Activated T-cell treated with anti-CD3 and anti-CD28 coated beads, Interleukin-2, amount 50 U/mL, for 4 hours (primary cell): ENCODE data around the gene COP1. TPM values are rescaled to one million over a fixed set of nuclear protein-coding genes. Genes with fewer than 3 reads are reported as not detected.

Source experiments
- ATAC-seq, 2 donors: fragments of 200-7000 bp; cut with Tn5 transposase; one replicate each; pipeline ENCODE4 v1.10.0; 2021
- DNase-seq: peaks from one replicate; pipeline ENCODE4 v3.0.0-alpha.2; 2020
- H3K27me3 Mint-ChIP-seq: one replicate; pipeline ENCODE4 v1.8.0; 2021; ENCODE audit warnings: low read depth, mixed read lengths
- H3K36me3 Mint-ChIP-seq: one replicate; pipeline ENCODE4 v1.8.0; 2022; ENCODE audit warnings: mixed read lengths; ENCODE audit not compliant: insufficient read depth
- H3K4me1 Mint-ChIP-seq: one replicate; pipeline ENCODE4 v1.8.0; 2021; ENCODE audit warnings: low read depth, mixed read lengths
- H3K4me3 Mint-ChIP-seq: one replicate; pipeline ENCODE4 v1.8.0; 2021; ENCODE audit warnings: mild to moderate bottlenecking, moderate library complexity, mixed read lengths
- H3K9me3 Mint-ChIP-seq: one replicate; pipeline ENCODE4 v1.8.0; 2021; ENCODE audit warnings: mixed read lengths
- total RNA-seq, 3 donors: library from RNA; stranded (reverse); gene quantifications; one replicate each; pipeline ENCODE4 v1.2.1, GENCODE V29; 2021

COP1 gene
- total RNA-seq, 3 donors from 2014 or later: 36.2 to 41.2 (median 39.3) TPM

DNA sequence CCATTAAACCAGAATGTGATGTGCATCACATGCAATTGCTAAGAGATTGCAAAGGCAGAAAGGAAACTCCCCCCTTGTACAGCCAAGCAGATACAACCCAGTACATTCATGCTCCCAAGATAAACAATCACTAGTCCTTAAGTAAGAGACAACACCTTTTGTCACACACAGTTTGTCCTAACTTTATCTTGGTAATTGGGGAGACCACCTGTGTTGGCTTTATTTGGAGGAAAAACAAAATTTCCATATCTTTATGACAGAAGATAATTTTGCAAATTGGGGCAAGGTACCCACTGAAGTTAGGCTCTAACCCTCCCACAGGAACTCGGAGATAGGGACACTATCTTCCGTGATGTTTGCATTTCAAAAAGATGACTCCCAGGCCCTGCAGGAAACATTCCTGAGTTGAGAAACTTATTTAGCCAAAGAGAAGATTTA is 288.7 kb downstream of the COP1 start:
- DNase-seq (no peak), ATAC-seq (no peak)
- Mint-ChIP-seq H3K36me3 (peaks cover 28% of the 10 kb centered on the region), H3K4me1 (no peaks in the 10 kb centered on the region), H3K4me3 (no peak overlapping the region), H3K9me3 (peaks cover 12% of the 10 kb centered on the region), H3K27me3 (no peaks in the 10 kb centered on the region)

- no peaks in the 10 kb centered on the region for H3K27me3 Mint-ChIP-seq
- peaks cover 43% of the 10 kb centered on the region for H3K9me3 Mint-ChIP-seq
- no peaks in the 10 kb centered on the region for H3K4me1 Mint-ChIP-seq
- DNase-seq: no peak
- peaks cover 23% of the 10 kb centered on the region for H3K36me3 Mint-ChIP-seq
- ATAC-seq: no peak
- H3K4me3 Mint-ChIP-seq: no peak overlapping the region
Measured at GRCh38 chr1:175914115-175914514, 293.0 kb downstream of the COP1 start.

GRCh38 chr1:175911138-175911537 is 295.9 kb downstream of the COP1 start:
- H3K27me3 Mint-ChIP-seq: no peaks in the 10 kb centered on the region
- H3K4me3 Mint-ChIP-seq: no peak overlapping the region
- H3K4me1 Mint-ChIP-seq: no peaks in the 10 kb centered on the region
- DNase-seq (no peak), ATAC-seq (no peak)
- H3K36me3 Mint-ChIP-seq: peaks cover 19% of the 10 kb centered on the region
- H3K9me3 Mint-ChIP-seq: peaks cover 38% of the 10 kb centered on the region

- no peak for DNase-seq
- H3K27me3 Mint-ChIP-seq: no peaks in the 10 kb centered on the region
- H3K9me3 Mint-ChIP-seq: peaks cover 18% of the 10 kb centered on the region
- ATAC-seq: no peak
- H3K36me3 Mint-ChIP-seq: peaks cover 13% of the 10 kb centered on the region
- H3K4me1 Mint-ChIP-seq: no peaks in the 10 kb centered on the region
- H3K4me3 Mint-ChIP-seq: no peak overlapping the region
Measured at GRCh38 chr1:175906370-175906769, 300.7 kb downstream of the COP1 start.

- Mint-ChIP-seq H3K9me3 (peaks cover 6% of the 10 kb centered on the region), H3K36me3 (peaks cover 11% of the 10 kb centered on the region), H3K27me3 (no peaks in the 10 kb centered on the region), H3K4me3 (no peak overlapping the region), H3K4me1 (no peaks in the 10 kb centered on the region)
- no peak for ATAC-seq
- DNase-seq: no peak
Measured at GRCh38 chr1:175904808-175905207, 302.3 kb downstream of the COP1 start.

DNA sequence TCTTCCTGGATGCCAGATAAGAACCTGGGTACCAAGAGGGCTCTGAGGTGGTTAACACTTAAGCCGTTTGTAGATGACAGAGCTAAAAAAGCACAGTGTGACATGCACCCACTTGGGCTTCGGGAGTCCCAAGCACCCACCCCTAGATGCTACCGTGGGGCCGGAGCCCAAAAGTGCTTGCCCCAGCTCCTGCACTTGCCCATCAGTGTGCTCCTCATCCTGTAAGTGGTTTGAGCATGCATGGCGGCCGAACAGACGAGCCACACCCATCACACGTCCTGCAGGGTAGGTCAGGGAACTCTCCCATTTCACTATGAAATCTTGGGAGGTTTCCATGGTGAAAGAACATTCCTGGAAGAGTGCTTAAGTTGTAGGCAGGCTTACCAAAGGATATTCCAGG is 304.8 kb downstream of the COP1 start:
- H3K4me3 Mint-ChIP-seq: no peak overlapping the region
- peaks cover 3% of the 10 kb centered on the region for H3K36me3 Mint-ChIP-seq
- ATAC-seq (no peak), DNase-seq (no peak)
- H3K27me3 Mint-ChIP-seq: no peaks in the 10 kb centered on the region
- no peaks in the 10 kb centered on the region for H3K9me3 Mint-ChIP-seq
- H3K4me1 Mint-ChIP-seq: no peaks in the 10 kb centered on the region

GRCh38 chr1:175901076-175901836 is 305.8 kb downstream of the COP1 start:
- no peak for DNase-seq
- Mint-ChIP-seq H3K4me1 (no peaks in the 10 kb centered on the region), H3K9me3 (no peaks in the 10 kb centered on the region), H3K27me3 (no peaks in the 10 kb centered on the region), H3K36me3 (peaks cover 3% of the 10 kb centered on the region), H3K4me3 (no peak overlapping the region)
- ATAC-seq: no peak

DNA sequence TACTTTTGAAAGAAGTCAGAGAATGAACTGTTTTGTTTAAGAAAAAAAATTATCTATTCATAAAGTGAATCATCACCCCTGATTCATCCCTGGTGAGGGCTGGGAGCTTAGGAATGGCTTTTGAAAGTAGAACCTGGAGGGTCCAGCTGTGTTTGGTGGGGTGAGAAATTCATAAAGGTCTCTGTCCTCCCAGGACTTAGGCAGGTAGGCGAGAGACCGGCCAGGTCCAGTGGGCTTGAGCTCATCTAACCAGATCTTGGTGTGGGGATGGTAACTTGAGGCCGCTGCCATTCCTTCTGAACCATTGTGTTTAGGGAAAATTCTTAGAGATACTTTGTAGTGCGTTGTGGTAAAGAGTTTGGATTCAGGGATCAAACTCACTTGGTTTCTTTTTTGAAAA is 306.9 kb downstream of the COP1 start:
- no peak for ATAC-seq
- H3K9me3 Mint-ChIP-seq: no peaks in the 10 kb centered on the region
- no peaks in the 10 kb centered on the region for H3K27me3 Mint-ChIP-seq
- no peak overlapping the region for H3K4me3 Mint-ChIP-seq
- peaks cover 3% of the 10 kb centered on the region for H3K36me3 Mint-ChIP-seq
- DNase-seq: no peak
- no peaks in the 10 kb centered on the region for H3K4me1 Mint-ChIP-seq

GRCh38 chr1:175895966-175896365 is 311.1 kb downstream of the COP1 start:
- DNase-seq (no peak), ATAC-seq (no peak)
- Mint-ChIP-seq H3K36me3 (no peaks in the 10 kb centered on the region), H3K27me3 (no peaks in the 10 kb centered on the region), H3K4me1 (no peaks in the 10 kb centered on the region), H3K9me3 (no peaks in the 10 kb centered on the region), H3K4me3 (no peak overlapping the region)
